H9 (cell line): ENCODE results near the gene NUBPL. TPM values are rescaled to one million over a fixed set of nuclear protein-coding genes. Genes with fewer than 3 reads are reported as not detected.

Experiments used
- DNase-seq: peaks from one replicate; pipeline ENCODE4 v3.0.0-alpha.2; 2017
- H2AFZ ChIP-seq: one replicate; pipeline ENCODE4 v1.6.1; 2013; ENCODE audit warnings: mild to moderate bottlenecking, low read length, control low read depth, moderate library complexity
- H2AK5ac ChIP-seq: 2 replicates; pipeline ENCODE4 v1.6.1; 2013; ENCODE audit warnings: low read length, control low read depth, mixed read lengths; ENCODE audit not compliant: insufficient read length
- H2BK120ac ChIP-seq: one replicate; pipeline ENCODE4 v1.6.1; 2013; ENCODE audit warnings: low read depth, mild to moderate bottlenecking, low read length, control low read depth, inconsistent platforms; ENCODE audit not compliant: poor library complexity, severe bottlenecking
- H2BK12ac ChIP-seq: 2 replicates; pipeline ENCODE4 v1.6.1; 2013; ENCODE audit warnings: low read length, control low read depth, mixed read lengths, low read depth; ENCODE audit not compliant: insufficient read length
- H2BK15ac ChIP-seq: 2 replicates; pipeline ENCODE4 v1.6.1; 2013; ENCODE audit warnings: low read depth, low read length, control low read depth
- H2BK20ac ChIP-seq: one replicate; pipeline ENCODE4 v1.6.1; 2013; ENCODE audit warnings: low read depth, mild to moderate bottlenecking, low read length, control low read depth, inconsistent platforms; ENCODE audit not compliant: poor library complexity, severe bottlenecking
- H2BK5ac ChIP-seq: 2 replicates; pipeline ENCODE4 v1.6.1; 2013; ENCODE audit warnings: low read length, control low read depth, mixed read lengths; ENCODE audit not compliant: insufficient read length
- H3K14ac ChIP-seq: 2 replicates; pipeline ENCODE4 v1.6.1; 2013; ENCODE audit warnings: low read length, control low read depth; ENCODE audit not compliant: insufficient read depth
- H3K18ac ChIP-seq: 2 replicates; pipeline ENCODE4 v1.6.1; 2013; ENCODE audit warnings: low read depth, mild to moderate bottlenecking, mixed read lengths, low read length, control low read depth; ENCODE audit not compliant: insufficient read length
- H3K23ac ChIP-seq: 2 replicates; pipeline ENCODE4 v1.6.1; 2013; ENCODE audit warnings: low read length, control low read depth, mixed read lengths, low read depth; ENCODE audit not compliant: insufficient read length
- H3K23me2 ChIP-seq: 2 replicates; pipeline ENCODE4 v1.6.1; 2013; ENCODE audit warnings: low read depth, mild to moderate bottlenecking, mixed read lengths, low read length, control low read depth; ENCODE audit not compliant: insufficient read length, poor library complexity, severe bottlenecking
- H3K27ac ChIP-seq: 2 replicates; pipeline ENCODE4 v1.5.1; 2013; ENCODE audit warnings: low read length, control low read depth, mixed read lengths, low read depth; ENCODE audit not compliant: insufficient read length
- H3K27me3 ChIP-seq: 2 replicates; pipeline ENCODE4 v1.6.1; 2013; ENCODE audit warnings: low read length, control low read depth, inconsistent platforms; ENCODE audit not compliant: insufficient read depth
- H3K4ac ChIP-seq: 2 replicates; pipeline ENCODE4 v1.6.1; 2013; ENCODE audit warnings: low read depth, mild to moderate bottlenecking, control low read depth, inconsistent platforms, low read length, moderate library complexity
- H3K4me1 ChIP-seq: 2 replicates; pipeline ENCODE4 v1.6.1; 2013; ENCODE audit warnings: low read length, control low read depth, inconsistent platforms; ENCODE audit not compliant: insufficient read depth
- H3K4me2 ChIP-seq: 2 replicates; pipeline ENCODE4 v1.6.1; 2013; ENCODE audit warnings: low read length, control low read depth, mixed read lengths; ENCODE audit not compliant: insufficient read length, insufficient read depth
- H3K56ac ChIP-seq: 2 replicates; pipeline ENCODE4 v1.6.1; 2013; ENCODE audit warnings: low read depth, mild to moderate bottlenecking, mixed read lengths, low read length, control low read depth; ENCODE audit not compliant: insufficient read length
- H3K79me1 ChIP-seq: 2 replicates; pipeline ENCODE4 v1.6.1; 2013; ENCODE audit warnings: low read depth, mild to moderate bottlenecking, moderate library complexity, low read length, control low read depth, inconsistent platforms; ENCODE audit not compliant: insufficient read depth, poor library complexity, severe bottlenecking
- H3K79me2 ChIP-seq: 2 replicates; pipeline ENCODE4 v1.6.1; 2013; ENCODE audit warnings: low read length, control low read depth, inconsistent platforms; ENCODE audit not compliant: insufficient read depth
- H3K9ac ChIP-seq: 2 replicates; pipeline ENCODE4 v1.6.1; 2013; ENCODE audit warnings: low read length, control low read depth, mixed read lengths; ENCODE audit not compliant: insufficient read length; ENCODE audit errors: extremely low read depth
- H3K9me3 ChIP-seq: one replicate; pipeline ENCODE4 v1.6.1; 2013; ENCODE audit warnings: low read depth, low read length, inconsistent platforms; ENCODE audit not compliant: control insufficient read depth
- H3T11ph ChIP-seq: one replicate; pipeline ENCODE4 v1.6.1; 2013; ENCODE audit warnings: mild to moderate bottlenecking, low read length, control low read depth, inconsistent platforms
- H4K20me1 ChIP-seq: one replicate; pipeline ENCODE4 v1.6.1; 2013; ENCODE audit not compliant: control insufficient read depth, insufficient read length, insufficient read depth
- H4K5ac ChIP-seq: 2 replicates; pipeline ENCODE4 v1.6.1; 2013; ENCODE audit warnings: low read depth, mild to moderate bottlenecking, mixed read lengths, low read length, control low read depth; ENCODE audit not compliant: insufficient read length
- H4K8ac ChIP-seq: replicated peaks from 2 replicates; pipeline ENCODE4 v1.6.1; 2013; ENCODE audit warnings: low read length, control low read depth, mixed read lengths, low read depth; ENCODE audit not compliant: insufficient read length
- H4K91ac ChIP-seq: 2 replicates; pipeline ENCODE4 v1.6.1; 2013; ENCODE audit warnings: low read depth, mild to moderate bottlenecking, moderate library complexity, mixed read lengths, low read length, control low read depth; ENCODE audit not compliant: insufficient read length
- H3K27ac Mint-ChIP-seq, 3 experiments: 2 replicates in 2 of 3; 3 replicates in 1 of 3; pipeline ENCODE4 v1.8.0; 2020 to 2021; ENCODE audit warnings: mixed read lengths in 3 of 3, mild to moderate bottlenecking in 1 of 3, moderate library complexity in 1 of 3
- H3K27me3 Mint-ChIP-seq: 2 replicates; pipeline ENCODE4 v1.8.0; 2021; ENCODE audit warnings: low read depth, mild to moderate bottlenecking, moderate library complexity, mixed read lengths
- H3K36me3 Mint-ChIP-seq, 3 experiments: 2 replicates in 2 of 3; 3 replicates in 1 of 3; pipeline ENCODE4 v1.8.0; 2020 to 2021; ENCODE audit warnings: low read depth in 3 of 3, mixed read lengths in 3 of 3; ENCODE audit not compliant: insufficient read depth in 1 of 3
- H3K4me1 Mint-ChIP-seq, 2 experiments: 2 replicates each; pipeline ENCODE4 v1.8.0; 2020; ENCODE audit warnings: mixed read lengths in 2 of 2
- H3K4me3 Mint-ChIP-seq, 2 experiments: 2 replicates in 1 of 2; 3 replicates in 1 of 2; pipeline ENCODE4 v1.8.0; 2020 to 2021; ENCODE audit warnings: mild to moderate bottlenecking in 2 of 2, mixed read lengths in 2 of 2, moderate library complexity in 1 of 2
- H3K9me3 Mint-ChIP-seq, 2 experiments: 2 replicates in 1 of 2; 3 replicates in 1 of 2; pipeline ENCODE4 v1.8.0; 2020; ENCODE audit warnings: mild to moderate bottlenecking in 2 of 2, mixed read lengths in 2 of 2, moderate library complexity in 1 of 2
- CTCF ChIP-seq: fragments of 200-600 bp; sonication (generic); conservative IDR thresholded peaks from 3 replicates; pipeline ENCODE4 v1.8.0; 2021; ENCODE audit warnings: antibody characterized with exemption, mild to moderate bottlenecking
- WGBS: extraction: QIAGEN DNeasy Blood & Tissue Kit; methylation state at CpG from one replicate; pipeline ENCODE4 v1.1.7; 2013; ENCODE audit warnings: missing lambda C conversion rate, low lambda C conversion rate, mixed read lengths; ENCODE audit not compliant: insufficient read length; ENCODE audit errors: extremely low coverage; 5-methylcytosine and 5-hydroxymethylcytosine counted together
- total RNA-seq: library from RNA; stranded (reverse); gene quantifications from 2 replicates; pipeline ENCODE4 v1.2.1, GENCODE V29; 2021

The NUBPL gene
- total RNA-seq, 1 experiment from 2014 or later = 14.8 TPM

- no peaks in the 10 kb centered on the region for H3K27me3 ChIP-seq
- H3K4me1 Mint-ChIP-seq = 0 out of 4 replicates have a peak, but pooled peaks cover 0 to 4% of the 10 kb centered on the region in 2 experiments
- H3K18ac ChIP-seq = no peak overlapping the region
- no peaks in the 10 kb centered on the region for H3K79me2 ChIP-seq
- H3K79me1 ChIP-seq = no peaks in the 10 kb centered on the region
- no peak overlapping the region for H3K23ac ChIP-seq
- no peak overlapping the region for H3K4ac ChIP-seq
- H3K9me3 ChIP-seq = no peaks in the 10 kb centered on the region
- no peak overlapping the region for H2AFZ ChIP-seq
- H2BK5ac ChIP-seq = no peak overlapping the region
- no peak overlapping the region for H3K27ac Mint-ChIP-seq
- no peak overlapping the region for H3K56ac ChIP-seq
- no peaks in the 10 kb centered on the region for H3K27me3 Mint-ChIP-seq
- H3K14ac ChIP-seq = no peak overlapping the region
- WGBS = no CpG with 5 or more reads among the region's 8 CpGs
- H4K5ac ChIP-seq = no peak overlapping the region
- H4K91ac ChIP-seq = no peak overlapping the region
- no peak overlapping the region for H2BK20ac ChIP-seq
- H4K20me1 ChIP-seq = no peaks in the 10 kb centered on the region
- TF ChIP-seq CTCF = no peak
- H2BK12ac ChIP-seq = no peak overlapping the region
- no peaks in the 10 kb centered on the region for H3K23me2 ChIP-seq
- H3T11ph ChIP-seq = no peak overlapping the region
- no peak overlapping the region for H3K4me2 ChIP-seq
- no peak overlapping the region for H3K9ac ChIP-seq
- no peak overlapping the region for H2BK15ac ChIP-seq
- no peak overlapping the region for H3K27ac ChIP-seq
- H3K36me3 Mint-ChIP-seq = no peaks in the 10 kb centered on the region; a peak in 1 of 7 replicates
- H3K4me3 Mint-ChIP-seq = no peak overlapping the region
- H3K4me1 ChIP-seq = no peaks in the 10 kb centered on the region
- no peak for DNase-seq
- H3K9me3 Mint-ChIP-seq = no peaks in the 10 kb centered on the region
- H4K8ac ChIP-seq = no peak overlapping the region
- H2BK120ac ChIP-seq = no peak overlapping the region
- H2AK5ac ChIP-seq = no peak overlapping the region
Measured at GRCh38 chr14:31527546-31527945, 33.7 kb upstream of the NUBPL start.
